HCT116 (cell line): ENCODE measurements around the gene ARL17A. TPM values are rescaled to one million over a fixed set of nuclear protein-coding genes. Genes with fewer than 3 reads are reported as not detected.
"Not testable (repeated sequence)": the region's sequence is repeated elsewhere in the genome, so short reads cannot be mapped to it uniquely, and the experiment has no call there.

ENCODE experiments used
- ATAC-seq: fragments of 200-7000 bp; cut with Tn5 transposase; 2 replicates; pipeline ENCODE4 v1.9.1; 2020; ENCODE audit warnings: mild to moderate bottlenecking, moderate library complexity
- BruUV-seq: library from RNA; stranded (reverse); fragments of 400-500 nt; replicated peaks from 2 replicates; lab custom pipeline; 2021; lab: Mats Ljungman, UMichigan
- CTCF ChIA-PET: fragments of 300-600 bp; sonication (Branson Sonifier 250); formaldehyde crosslinking; loops from one replicate; lab custom pipeline; 2021; ENCODE audit warnings: antibody characterized with exemption; lab: Charles Lee
- POLR2A ChIA-PET: fragments of 300-600, 350-600 bp; sonication (Branson Sonifier 250); formaldehyde crosslinking; loops from one replicate; lab custom pipeline; 2021; ENCODE audit warnings: antibody characterized with exemption; lab: Charles Lee
- RAD21 ChIA-PET, 2 experiments: fragments of 300-600 bp; sonication (Branson Sonifier 250); formaldehyde crosslinking; loops; one replicate each; lab custom pipeline; 2023; ENCODE audit warnings: low total read pairs in 2 of 2; ENCODE audit not compliant: uncharacterized antibody in 2 of 2, unreplicated experiment in 2 of 2, low non-redundant PET in 1 of 2; lab: Charles Lee
- DNase-seq: peaks from one replicate; pipeline ENCODE4 v3.0.0-alpha.2; 2010; ENCODE audit warnings: low read depth, low spot score
- H2AFZ ChIP-seq: fragments of 200-600 bp; shearing (Covaris generic), sonication (generic); 2 replicates; pipeline ENCODE4 v1.6.1; 2017; ENCODE audit warnings: low read depth, mixed run types, mixed read lengths, antibody characterized with exemption, low read length; ENCODE audit not compliant: poor library complexity, severe bottlenecking
- H3K27ac ChIP-seq: 2 replicates; pipeline ENCODE4 v1.5.1; 2012; ENCODE audit warnings: low read depth, low read length
- H3K27me3 ChIP-seq: fragments of 200-600 bp; sonication (generic); 2 replicates; pipeline ENCODE4 v1.6.1; 2016; ENCODE audit warnings: mixed run types, low read length, mixed read lengths; ENCODE audit not compliant: insufficient read depth
- H3K36me3 ChIP-seq, 2 experiments: fragments of 200-500 bp in 1 of 2; fragments of 200-600 bp in 1 of 2; sonication (Bioruptor generic) in 1 of 2; sonication (generic) in 1 of 2; 2 replicates each; pipeline versions ENCODE4 v1.5.1 to v1.6.1; 2014 to 2016; ENCODE audit warnings: low read length in 2 of 2, inconsistent platforms in 1 of 2, mixed read lengths in 1 of 2, mixed run types in 1 of 2; ENCODE audit not compliant: insufficient read depth in 2 of 2, control insufficient read depth in 1 of 2
- H3K4me1 ChIP-seq, 2 experiments: fragments of 200-600 bp in 1 of 2; sonication (generic) in 1 of 2; 2 replicates each; pipeline versions ENCODE4 v1.5.1 to v1.6.1; 2012 to 2017; ENCODE audit warnings: low read length in 2 of 2, inconsistent platforms in 1 of 2, mild to moderate bottlenecking in 1 of 2, mixed read lengths in 1 of 2, mixed run types in 1 of 2, moderate library complexity in 1 of 2; ENCODE audit not compliant: insufficient read depth in 2 of 2, control insufficient read depth in 1 of 2
- H3K4me2 ChIP-seq: fragments of 200-600 bp; sonication (generic); 2 replicates; pipeline ENCODE4 v1.6.1; 2017; ENCODE audit warnings: mixed run types, low read length, mixed read lengths
- H3K4me3 ChIP-seq, 2 experiments: fragments of 200-600 bp in 1 of 2; sonication (generic) in 1 of 2; replicated peaks in 1 of 2; 2 replicates each; pipeline ENCODE4 v1.5.1; 2011 to 2016; ENCODE audit warnings: low read length in 2 of 2, control low read depth in 1 of 2, low read depth in 1 of 2, mild to moderate bottlenecking in 1 of 2, mixed read lengths in 1 of 2, mixed run types in 1 of 2
- H3K79me2 ChIP-seq: fragments of 200-600 bp; sonication (generic); 2 replicates; pipeline ENCODE4 v1.6.1; 2017; ENCODE audit warnings: mild to moderate bottlenecking, mixed run types, low read length, moderate library complexity, mixed read lengths; ENCODE audit not compliant: insufficient read depth
- H3K9ac ChIP-seq: fragments of 200-600 bp; sonication (generic); 2 replicates; pipeline ENCODE4 v1.6.1; 2016; ENCODE audit warnings: low read length, mixed read lengths
- H3K9me2 ChIP-seq: fragments of 200-600 bp; sonication (generic), shearing (Covaris generic); 2 replicates; pipeline ENCODE4 v1.6.1; 2017; ENCODE audit warnings: mixed run types, mild to moderate bottlenecking, moderate library complexity; ENCODE audit not compliant: insufficient read depth
- H3K9me3 ChIP-seq, 2 experiments: fragments of 200-500 bp in 1 of 2; fragments of 200-600 bp in 1 of 2; sonication (Bioruptor generic) in 1 of 2; sonication (generic) in 1 of 2; 2 replicates each; pipeline ENCODE4 v1.6.1; 2014 to 2017; ENCODE audit warnings: low read length in 2 of 2, mixed read lengths in 2 of 2, inconsistent platforms in 1 of 2, low read depth in 1 of 2, mild to moderate bottlenecking in 1 of 2, mixed run types in 1 of 2, moderate library complexity in 1 of 2; ENCODE audit not compliant: control insufficient read depth in 1 of 2, insufficient read depth in 1 of 2
- H4K20me1 ChIP-seq: fragments of 200-600 bp; sonication (generic), shearing (Covaris generic); 2 replicates; pipeline ENCODE4 v1.6.1; 2017; ENCODE audit warnings: mixed run types, mild to moderate bottlenecking, moderate library complexity; ENCODE audit not compliant: insufficient read depth
- intact Hi-C: fragments of 100-400 bp; cut with micrococcal nuclease; formaldehyde crosslinking; loops from 2 replicates; pipeline ENCODE4 v1.10.0; 2022
- total RNA-seq: library from RNA; stranded (reverse); gene quantifications from one replicate; pipeline ENCODE4 v1.2.1, GENCODE V29; 2021; ENCODE audit not compliant: unreplicated experiment

Gene ARL17A
- total RNA-seq, 1 experiment from 2014 or later = 15.1 TPM

GRCh38 chr17:46590157-46591146 is 11.0 kb upstream of the ARL17A start, which contains the start of gene NSF:
TSS of gene NSF (plus strand) at chr17:46590669. CDS start at chr17:46590776, 107 bp downstream.
- DNase-seq, CTCF ChIA-PET, H3K4me3 ChIP-seq, H3K79me2 ChIP-seq, H3K27me3 ChIP-seq, BruUV-seq, H4K20me1 ChIP-seq, H2AFZ ChIP-seq, H3K9me3 ChIP-seq, H3K4me1 ChIP-seq, H3K36me3 ChIP-seq, RAD21 ChIA-PET, H3K9me2 ChIP-seq, H3K4me2 ChIP-seq, H3K9ac ChIP-seq, POLR2A ChIA-PET, intact Hi-C loops, H3K27ac ChIP-seq: not testable (repeated sequence)
- ATAC-seq = peak; percentile 92

GRCh38 chr17:46585444-46585843 is 6.0 kb upstream of the ARL17A start:
- H3K27ac ChIP-seq, H3K9me3 ChIP-seq, POLR2A ChIA-PET, H3K9ac ChIP-seq, H3K4me3 ChIP-seq, H3K4me2 ChIP-seq, H3K9me2 ChIP-seq, ATAC-seq, BruUV-seq, H3K79me2 ChIP-seq, RAD21 ChIA-PET, H4K20me1 ChIP-seq, H2AFZ ChIP-seq, intact Hi-C loops, H3K27me3 ChIP-seq, CTCF ChIA-PET, H3K4me1 ChIP-seq, DNase-seq, H3K36me3 ChIP-seq: not testable (repeated sequence)

- Histone ChIP-seq H3K4me3 (peak overlapping the region; percentile 11 to 35; a peak in 2 of 4 replicates), H3K4me2 (peak overlapping the region; percentile 47; the same call in 1 of the 2 replicates), H3K27ac (0 out of 2 replicates have a peak overlapping the region, but pooled peaks have one; percentile 47)
- H2AFZ ChIP-seq, H3K9me2 ChIP-seq, intact Hi-C loops, CTCF ChIA-PET, POLR2A ChIA-PET, H3K27me3 ChIP-seq, RAD21 ChIA-PET, H3K9ac ChIP-seq, H3K4me1 ChIP-seq, ATAC-seq, H3K9me3 ChIP-seq, H3K36me3 ChIP-seq, H3K79me2 ChIP-seq, H4K20me1 ChIP-seq, DNase-seq: not testable (repeated sequence)
- TSS peak; percentile 92 for BruUV-seq
Observed at GRCh38 chr17:46580082-46580481, 591 bp upstream of the ARL17A start.

GRCh38 chr17:46571796-46572195 is 7.7 kb downstream of the ARL17A start:
- DNase-seq, H4K20me1 ChIP-seq, H3K27me3 ChIP-seq, H3K27ac ChIP-seq, CTCF ChIA-PET, H3K4me1 ChIP-seq, intact Hi-C loops, RAD21 ChIA-PET, H3K9ac ChIP-seq, H3K9me3 ChIP-seq, H3K79me2 ChIP-seq, H3K4me2 ChIP-seq, ATAC-seq, H3K9me2 ChIP-seq, POLR2A ChIA-PET, H3K4me3 ChIP-seq, H3K36me3 ChIP-seq, H2AFZ ChIP-seq: not testable (repeated sequence)
- BruUV-seq = TSS peak; percentile 36
